GM18907 (cell line): ENCODE measurements around the gene TMEM175.
"Not testable (repeated sequence)": the region's sequence is repeated elsewhere in the genome, so short reads cannot be mapped to it uniquely, and the experiment has no call there.

Source experiments
- ATAC-seq: cut with Tn5 transposase; IDR thresholded peaks from one replicate; pipeline ENCODE4 v1.9.1; 2021; ENCODE audit warnings: mild to moderate bottlenecking, moderate library complexity; ENCODE audit not compliant: unreplicated experiment

The TMEM175 gene

DNA sequence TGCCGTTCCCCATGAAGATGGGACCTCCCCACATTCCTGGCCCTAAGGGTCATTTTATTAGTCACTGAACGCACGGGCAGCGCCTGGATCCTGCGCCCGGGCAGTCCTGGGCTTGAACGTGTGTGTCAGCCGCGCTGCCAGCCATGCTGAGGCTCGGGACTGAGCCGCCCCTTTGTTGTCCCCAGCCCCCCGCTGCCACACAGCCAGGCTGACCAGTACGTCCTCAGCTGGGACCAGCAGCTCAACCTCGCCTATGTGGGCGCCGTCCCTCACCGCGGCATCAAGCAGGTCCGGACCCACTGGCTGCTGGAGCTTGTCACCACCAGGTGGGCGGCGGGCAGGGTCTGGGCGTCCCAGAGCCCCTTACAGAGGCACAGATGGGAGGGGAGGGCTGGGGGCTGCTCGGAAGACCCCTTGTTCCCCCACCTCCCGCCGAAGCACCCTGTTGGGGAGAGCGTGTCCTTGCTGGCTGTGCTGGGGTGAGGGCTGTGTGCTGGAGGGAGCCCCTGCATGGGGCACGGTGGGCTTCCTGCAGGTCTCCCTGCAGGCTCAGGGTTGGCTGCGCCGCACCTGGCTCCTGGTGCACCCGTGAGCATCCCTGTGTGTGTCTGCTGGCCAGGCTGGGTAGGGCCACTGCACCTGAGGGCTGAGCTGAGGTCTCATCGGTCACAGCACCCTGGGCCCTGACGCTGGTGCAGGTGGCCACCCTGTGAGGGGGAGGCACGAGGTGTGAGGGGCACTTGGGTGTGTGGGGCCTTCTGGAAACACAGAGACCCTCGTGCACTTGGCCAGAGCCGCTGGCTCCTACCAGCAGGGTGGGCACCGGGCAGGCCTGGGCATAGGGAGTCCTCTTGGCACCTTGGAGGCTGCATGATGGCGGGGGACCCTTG is 55.6 kb downstream of the TMEM175 start:
- no peak for ATAC-seq

DNA sequence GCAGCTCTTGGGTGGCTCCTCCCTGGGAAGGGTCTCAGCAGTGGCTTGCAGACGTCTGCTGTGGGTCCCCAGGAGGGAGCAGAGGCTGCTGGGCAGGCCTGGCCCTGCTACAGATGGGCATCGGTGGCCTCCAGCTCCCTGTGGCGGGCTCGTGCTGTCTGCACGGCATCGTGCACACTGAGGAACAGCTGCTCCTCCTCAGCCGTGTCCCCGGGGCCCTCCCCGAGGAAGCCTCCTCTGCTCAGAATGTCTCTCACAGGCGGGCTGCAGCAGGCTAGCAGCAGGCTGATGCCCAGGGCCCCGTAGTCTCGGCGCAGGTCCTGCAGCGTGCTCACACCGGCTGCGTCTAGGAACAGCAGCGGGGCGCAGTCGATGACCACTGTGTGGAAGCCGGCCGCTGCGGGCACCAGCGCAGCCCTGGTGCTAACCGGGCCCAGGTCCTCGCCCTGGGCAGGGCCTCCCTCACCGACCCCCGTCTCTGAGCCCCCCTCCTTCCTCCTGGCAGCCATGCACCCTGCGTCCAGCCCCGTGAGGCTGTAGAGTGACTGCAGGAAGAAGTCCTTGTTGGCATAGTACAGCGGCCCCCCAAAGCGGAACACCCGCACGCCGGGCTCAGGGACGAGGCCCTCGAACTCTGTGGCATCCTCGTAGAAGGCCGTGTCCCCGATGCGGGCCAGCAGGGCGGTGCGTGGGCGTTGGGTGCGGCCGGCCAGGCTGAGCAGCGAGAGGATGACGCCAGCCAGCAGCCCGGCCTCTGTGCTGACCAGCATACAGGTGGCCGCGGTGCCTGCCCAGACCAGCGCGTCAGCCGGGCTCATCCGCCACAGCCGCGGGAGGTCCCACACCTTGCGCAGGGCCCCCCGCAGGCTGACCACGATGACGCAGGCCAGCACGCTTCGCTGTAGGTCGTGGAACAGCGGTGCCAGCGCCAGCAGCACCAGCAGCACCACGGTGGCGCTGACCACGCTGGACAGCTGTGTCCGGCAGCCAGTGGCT is 56.8 kb downstream of the TMEM175 start:
- ATAC-seq = no peak

DNA sequence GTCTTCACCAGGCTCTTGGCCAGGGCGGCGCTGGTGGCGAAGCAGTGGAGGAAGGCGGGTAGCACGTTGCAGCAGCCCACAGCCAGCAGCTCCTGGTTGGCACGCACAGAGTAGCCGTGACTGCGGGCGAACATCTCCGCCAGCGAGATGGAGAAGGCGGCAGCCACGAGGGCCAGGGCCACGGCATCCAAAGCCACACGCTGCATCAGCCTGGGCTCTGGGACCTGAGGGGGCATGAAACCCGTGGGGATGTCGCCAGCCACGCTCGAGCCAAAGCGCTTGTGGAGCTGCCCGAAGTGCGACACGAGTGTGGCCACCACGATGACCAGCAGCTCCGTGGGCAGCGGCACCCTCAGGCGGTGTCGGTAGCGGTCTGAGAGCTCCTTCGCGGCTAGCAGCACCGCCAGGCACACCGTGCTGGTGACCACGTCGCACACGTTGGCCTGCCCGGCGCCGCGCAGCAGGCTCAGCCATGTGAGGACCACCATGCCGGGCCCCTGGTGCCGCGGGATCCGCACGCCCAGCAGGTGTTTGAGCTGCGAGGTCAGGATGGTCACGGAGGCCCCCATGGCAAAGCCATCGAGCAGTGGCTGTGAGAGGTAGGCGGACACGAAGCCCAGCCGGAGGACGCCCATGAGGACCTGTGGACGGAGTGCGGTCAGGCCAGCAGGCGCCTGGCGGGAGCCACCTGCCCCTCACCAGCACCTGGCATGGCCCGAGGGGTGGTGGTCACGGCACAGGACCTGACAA is 57.6 kb downstream of the TMEM175 start:
- no peak for ATAC-seq

DNA sequence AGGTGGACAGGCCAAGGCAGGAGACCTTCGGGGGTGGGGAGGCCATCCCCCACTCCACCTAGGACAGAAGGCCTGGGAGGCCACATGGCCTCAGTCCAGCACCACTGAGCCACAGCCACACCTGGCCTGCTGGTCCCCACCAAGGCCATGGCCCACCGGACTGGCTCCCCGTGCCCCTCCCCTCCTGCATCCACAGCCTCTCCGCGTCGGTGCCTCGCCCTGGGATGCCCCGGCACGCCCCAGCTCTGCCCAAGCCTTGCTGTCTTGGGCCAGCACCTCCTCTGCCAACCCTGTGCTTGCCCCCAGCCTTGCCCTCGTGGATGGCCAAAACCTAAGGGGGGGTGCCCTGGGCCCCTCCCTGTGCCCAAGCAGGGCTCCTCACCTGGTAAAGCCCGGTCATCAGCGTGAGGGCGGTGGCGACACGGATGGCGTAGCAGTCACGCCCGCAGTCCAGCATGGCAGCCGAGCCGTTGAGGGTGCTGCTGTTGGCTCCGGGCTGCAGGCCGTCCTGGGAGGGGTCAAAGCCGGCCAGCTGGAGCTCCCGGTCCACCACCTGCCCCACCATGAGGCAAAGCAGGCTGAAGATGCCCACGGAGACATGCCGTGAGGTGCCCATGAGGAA is 58.6 kb downstream of the TMEM175 start:
- ATAC-seq = no peak

DNA sequence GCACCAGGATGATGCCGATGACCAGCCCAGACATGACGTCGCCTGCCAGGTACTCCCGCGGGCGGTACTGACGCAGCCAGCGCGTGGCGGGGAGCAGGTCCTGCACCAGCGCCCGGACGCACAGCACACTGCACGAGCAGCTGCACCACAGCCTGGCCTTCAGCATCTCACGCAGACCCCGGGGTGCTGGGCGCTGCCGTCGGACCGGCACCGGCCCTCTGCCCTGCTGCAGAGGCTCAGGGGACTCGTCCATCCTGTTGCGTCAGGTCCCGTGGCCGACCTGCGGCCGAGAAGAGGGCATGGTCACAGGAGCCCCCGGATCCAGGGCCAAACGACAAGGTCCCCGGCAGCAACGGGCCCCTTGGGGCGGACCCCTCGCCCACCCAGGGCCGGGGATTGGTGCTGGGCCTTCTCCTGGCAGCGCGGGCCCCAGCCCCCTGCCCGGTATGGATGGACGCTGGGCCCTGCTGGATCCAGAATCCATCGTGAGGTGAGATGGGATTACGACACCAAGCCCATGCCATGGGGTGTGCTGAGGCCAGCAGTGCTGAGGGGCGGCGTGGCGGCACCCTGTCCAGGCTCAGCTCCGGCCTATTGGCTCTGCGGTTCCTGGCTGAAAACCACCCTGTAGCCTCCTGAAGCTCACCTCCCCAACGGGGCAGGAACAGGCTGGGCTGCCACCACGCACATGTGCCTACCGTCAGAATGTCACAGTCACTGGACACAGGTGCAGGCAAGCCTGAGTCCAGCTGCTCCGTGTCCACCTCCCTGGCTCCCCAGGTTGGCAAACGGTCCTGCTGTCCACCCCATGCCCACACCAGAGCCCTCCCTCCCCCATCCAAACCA is 59.4 kb downstream of the TMEM175 start:
- ATAC-seq = no peak

DNA sequence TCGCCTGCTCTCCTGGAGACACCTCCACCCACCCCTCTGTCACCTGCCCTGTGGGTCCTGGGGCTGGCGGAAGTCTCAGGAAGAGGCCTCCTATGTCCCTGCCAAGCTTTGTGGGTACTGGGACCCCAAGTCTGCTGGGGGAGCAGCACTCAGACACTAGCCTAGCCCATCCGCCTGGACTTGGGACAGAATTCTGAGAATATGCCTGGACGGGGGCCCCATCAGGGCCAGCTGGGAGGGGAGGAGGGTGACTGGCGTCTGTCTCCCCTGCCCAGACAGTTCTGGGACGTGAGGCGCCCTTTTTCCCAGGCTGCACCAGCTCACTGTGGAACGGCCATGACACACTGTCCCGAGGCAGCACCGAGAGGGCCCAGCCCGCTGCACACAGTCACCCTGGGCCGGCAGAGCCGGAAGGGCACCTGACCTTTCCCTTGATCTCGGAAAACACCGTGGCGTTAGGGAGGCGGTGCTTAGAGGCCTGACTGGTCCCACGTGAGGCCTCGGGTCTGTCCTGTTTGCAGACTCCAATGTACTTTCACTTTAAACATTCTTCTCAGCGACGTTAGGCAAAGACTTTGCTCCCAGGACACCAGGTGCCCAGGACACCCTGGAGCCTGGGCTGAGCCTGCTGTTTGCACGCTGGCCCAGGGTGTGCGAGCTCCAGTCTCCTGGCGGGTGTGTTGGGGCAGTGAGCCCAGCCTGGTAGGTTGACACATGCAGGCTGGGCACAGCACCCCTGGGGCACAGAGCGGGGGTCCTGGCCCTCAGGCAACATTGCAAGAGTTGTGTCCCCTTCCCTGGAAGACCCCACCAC is 60.2 kb downstream of the TMEM175 start:
- no peak for ATAC-seq

DNA sequence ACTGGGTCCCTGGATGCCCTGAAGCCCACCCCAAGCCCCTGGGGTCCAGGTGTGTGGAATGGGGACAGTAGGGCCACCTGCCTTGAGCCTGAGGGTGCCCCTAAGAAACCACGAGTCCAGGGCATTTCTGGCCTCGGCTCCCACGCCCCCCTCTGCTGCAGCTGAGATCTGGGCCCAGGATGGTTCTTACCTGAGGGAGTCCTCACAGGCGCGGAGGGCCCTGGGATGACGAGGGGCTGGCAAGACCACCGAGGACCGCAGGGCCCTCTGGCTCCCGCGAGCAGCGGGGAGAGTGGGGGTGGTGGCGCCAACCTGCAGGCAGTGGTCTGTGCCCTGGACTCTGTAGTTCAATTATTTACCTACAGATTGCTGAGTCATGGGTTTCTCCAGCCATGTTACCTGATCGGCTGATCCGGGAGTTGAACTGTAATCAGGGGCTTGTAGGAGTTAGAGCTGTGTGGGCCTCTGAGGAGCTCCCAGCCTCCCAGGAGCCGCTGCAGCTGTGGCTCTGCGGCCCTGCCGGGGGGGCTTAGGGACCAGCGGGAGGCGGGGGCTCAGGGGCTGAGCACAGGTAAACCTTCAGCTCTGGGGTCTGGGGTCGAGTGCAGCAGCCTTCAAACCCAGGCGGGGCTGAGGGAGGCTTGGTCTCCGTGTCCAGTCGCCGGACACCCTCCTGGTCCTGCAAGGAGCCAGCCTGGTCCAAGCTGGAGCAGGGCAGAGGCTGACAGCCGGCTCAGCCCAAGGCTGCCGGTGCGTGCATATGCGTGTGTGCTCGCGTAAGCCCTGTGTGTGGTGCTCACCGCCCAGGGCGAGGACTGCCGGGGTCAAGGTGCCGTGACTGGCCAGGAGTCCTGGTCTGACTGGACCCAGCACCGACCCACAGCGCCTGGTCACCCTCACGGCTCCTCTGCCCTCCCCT is 61.1 kb downstream of the TMEM175 start, which contains the start of gene SLC26A1:
SLC26A1 (minus strand) TSS at position 294 of the 919 bp plus-strand sequence. CDS start 1,701 bp downstream, outside the sequence.
- no peak for ATAC-seq

DNA sequence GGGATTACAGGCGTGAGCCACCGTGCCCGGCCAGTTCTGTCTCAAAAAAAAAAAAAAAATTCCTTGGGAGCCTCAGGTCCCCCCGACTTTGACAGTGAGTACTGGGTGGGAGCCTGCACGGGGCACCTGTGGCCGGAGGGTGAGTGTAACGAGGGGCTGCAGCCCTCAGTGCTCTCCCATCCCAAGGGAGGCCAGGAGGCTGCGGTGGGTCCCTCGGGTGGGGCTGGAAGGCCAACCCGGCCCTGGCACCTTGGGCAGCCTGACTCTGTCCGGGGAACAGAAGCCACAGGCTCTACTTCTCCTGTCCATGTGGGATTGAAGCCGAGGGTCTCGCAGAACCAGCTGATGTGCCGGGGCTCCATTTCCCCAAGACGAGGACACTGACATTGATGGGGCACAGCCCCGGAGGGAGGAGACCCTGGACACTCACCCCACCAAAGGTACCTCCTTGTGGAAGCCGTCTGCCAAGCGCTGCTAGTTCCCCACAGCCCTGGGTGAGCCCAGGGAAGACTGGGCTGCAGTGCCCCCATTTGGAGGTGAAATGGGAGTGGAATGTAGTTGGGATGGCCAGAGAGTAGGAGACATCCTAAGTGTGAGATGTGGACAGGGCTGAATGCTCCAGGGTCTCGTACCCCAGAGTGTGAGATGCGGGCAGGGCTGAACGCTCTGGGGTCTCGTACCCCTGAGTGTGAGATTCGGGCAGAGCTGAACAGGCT is 63.2 kb downstream of the TMEM175 start:
- no peak for ATAC-seq

DNA sequence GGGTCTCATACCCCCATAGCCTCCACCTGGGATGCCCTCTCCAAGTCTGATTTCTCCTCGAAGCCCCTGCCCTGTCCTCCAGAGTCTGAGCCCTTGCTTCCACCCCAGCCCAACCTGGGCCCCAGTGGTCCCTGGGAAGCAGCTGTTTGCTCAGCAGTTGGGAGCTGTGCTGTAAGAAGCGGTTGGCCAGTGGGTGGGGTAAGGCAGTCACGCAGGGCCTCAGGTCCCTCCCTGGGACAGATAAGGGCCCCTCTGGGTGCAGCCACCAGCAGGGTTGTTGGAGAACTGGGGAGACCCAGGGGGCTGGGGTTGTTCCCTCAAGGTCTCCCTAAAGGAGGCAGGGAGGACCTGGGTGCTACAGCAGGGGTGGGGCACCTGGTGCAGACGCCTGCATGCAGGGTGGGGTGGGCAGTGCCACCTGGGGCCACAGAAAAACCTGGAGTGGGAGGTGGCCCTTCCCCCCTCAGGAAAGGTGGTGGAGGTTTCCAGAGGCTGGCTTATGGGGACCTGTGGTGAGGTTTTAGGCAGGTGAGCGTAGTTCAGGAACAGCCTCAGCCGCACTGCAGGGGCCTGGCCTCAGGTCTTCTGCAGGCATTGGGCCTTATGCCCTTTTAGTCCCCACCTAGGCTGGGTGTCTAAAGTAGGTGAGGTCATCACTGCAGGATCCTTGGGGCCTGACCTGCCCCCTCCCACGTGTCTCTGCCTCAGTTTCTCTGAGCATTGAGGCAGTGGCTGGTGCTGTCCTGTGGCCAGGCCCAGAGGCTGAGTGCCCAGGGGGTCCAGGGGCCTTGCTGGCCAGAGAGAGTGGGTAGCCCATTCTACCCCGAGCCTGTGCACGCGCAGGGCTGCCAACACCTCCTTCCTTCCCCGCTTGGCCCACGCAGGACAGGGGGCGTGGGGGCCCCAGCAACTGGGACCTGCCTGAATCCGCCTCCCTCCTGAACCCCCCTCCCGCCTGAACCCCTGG is 64.1 kb downstream of the TMEM175 start:
- ATAC-seq = no peak

DNA sequence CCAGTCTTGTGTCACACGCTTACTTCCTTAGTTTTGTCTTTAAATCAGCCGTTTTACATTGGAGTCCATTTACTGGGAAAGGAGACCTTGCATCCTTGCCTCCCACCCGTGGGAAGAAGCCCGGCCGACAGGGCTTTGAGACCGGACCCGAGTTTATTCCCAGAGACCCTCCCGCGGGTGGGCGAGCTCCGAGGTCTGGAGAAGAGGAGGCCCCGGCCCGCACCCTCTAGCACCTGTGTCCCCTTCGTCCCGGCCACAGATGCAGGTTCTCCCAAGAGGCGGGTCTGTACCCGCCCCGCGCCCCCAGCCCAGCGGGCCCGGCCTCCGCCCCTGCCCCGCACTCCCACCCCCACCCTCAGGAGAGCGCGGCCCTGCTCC is 64.7 kb downstream of the TMEM175 start:
- no peak for ATAC-seq

DNA sequence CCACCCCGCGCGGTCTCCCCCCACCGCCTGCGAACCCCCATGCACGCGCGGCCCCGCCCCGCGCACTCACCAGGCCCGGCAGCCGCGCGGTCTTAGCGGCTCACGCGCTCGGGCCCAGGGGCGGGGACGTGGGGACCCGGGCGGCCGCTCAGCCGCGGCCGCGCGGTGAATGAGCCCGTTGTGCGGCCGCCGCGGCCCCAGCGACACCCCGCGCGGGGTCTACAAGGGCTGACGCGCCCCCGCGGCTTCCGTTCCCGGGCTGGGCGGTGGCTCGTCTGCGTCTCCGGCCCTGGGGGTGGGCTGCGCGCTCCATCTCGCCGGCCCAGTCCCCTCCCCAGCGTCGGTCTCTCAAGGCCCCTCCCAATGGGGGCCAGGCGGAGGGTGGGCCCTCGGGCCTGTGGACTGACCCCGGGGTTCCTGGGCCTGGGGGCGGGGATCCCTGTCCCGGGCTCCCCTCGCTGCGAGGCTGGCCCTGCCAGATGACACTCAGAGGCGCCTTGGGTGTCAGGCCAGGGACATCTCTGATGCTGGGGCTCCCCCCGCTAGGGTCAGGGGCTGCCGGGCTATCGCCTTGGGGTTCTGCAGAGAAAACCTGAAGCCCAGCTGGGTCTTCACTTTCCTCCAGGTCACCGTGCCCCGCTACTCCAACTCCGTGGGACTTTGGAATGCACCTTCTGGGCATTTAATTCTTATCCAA is 65.3 kb downstream of the TMEM175 start:
- no peak for ATAC-seq

DNA sequence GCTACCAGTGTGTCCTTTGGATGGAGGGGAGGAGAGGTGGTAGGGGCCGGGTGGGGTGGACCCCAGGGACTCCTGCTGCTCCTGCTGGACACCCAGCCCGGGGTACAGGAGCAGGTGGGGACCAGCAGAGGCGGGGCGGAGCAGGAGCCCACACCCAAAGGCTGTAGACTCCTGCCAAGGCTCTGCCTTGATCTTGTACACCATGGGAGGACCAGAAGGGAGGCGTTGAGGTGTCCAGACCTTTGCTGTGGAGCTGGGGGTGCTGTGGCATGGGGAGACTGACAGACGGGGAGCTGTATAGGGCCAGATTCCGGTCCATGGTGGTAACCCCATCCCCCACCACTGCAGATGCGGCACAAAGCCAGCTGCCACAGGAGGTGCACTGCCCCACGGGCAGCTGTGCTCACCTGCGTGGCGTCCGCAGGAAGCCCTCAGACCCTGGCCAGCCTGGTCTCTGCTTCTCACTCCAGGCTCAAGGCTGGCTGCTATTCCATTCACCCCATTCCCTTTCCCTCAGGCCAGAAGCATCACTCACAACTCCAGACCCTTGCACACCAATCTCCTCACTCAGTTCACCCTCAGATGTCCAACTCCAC is 65.9 kb downstream of the TMEM175 start:
- ATAC-seq = no peak

DNA sequence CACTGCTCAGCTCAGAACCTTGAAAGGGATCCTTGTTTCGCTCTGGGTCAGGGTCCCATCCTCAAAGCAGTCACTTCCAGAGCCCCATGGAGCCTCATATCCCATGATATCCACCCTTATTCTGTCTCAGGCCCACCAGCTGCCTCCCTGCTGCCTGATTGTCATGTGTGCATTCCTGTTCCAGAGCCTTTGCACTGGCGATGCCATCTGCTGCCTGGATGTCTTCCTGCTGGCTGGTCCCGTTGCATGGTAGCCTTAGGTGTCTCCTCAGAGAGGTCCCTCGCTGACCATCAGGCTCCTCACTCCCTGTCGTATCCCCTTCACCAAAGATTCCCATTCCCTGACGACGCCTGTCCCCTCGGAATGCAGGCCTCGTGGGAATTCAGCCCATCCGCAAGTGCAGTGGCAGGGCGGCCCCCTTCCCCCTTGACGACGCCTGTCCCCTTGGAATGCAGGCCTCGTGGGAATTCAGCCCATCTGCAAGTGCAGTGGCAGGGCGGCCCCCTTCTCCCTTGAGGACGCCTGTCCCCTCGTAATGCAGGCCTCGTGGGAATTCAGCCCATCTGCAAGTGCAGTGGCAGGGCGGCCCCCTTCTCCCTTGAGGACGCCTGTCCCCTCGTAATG is 67.1 kb downstream of the TMEM175 start:
- ATAC-seq = not testable (repeated sequence)

DNA sequence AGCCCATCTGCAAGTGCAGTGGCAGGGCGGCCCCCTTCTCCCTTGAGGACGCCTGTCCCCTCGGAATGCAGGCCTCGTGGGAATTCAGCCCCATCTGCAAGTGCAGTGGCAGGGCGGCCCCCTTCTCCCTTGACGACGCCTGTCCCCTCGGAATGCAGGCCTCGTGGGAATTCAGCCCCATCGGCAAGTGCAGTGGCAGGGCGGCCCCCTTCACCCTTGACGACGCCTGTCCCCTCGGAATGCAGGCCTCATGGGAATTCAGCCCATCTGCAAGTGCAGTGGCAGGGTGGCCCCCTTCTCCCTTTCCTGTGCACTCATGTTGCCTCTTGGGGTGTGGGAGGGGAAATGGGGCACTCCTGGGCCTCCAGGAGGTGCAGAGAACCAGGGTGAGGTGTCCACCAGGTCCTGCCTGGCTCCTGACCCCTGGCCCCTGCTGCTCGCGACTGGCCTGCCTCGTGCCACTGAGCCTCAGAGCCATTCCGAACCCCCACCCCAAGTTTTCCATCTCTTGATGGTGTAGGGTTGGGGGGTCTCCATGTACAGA is 67.7 kb downstream of the TMEM175 start:
- no peak for ATAC-seq
